Mesodermal cell (in vitro differentiated cells): Measurements from ENCODE around the gene IKZF3.

Experiments
- H3K27ac ChIP-seq: 2 replicates; pipeline ENCODE4 v1.7.0; 2013; ENCODE audit warnings: mild to moderate bottlenecking, low read depth, low read length, moderate library complexity; ENCODE audit not compliant: severe bottlenecking
- H3K36me3 ChIP-seq: 2 replicates; pipeline ENCODE4 v1.7.1; 2013; ENCODE audit warnings: mild to moderate bottlenecking, low read length, moderate library complexity; ENCODE audit not compliant: control insufficient read depth, insufficient read depth
- H3K4me1 ChIP-seq: one replicate; pipeline ENCODE4 v1.7.1; 2013; ENCODE audit warnings: mild to moderate bottlenecking, low read length; ENCODE audit not compliant: insufficient read depth, control insufficient read depth, poor library complexity, severe bottlenecking
- H3K4me3 ChIP-seq: 2 replicates; pipeline ENCODE4 v1.7.0; 2013; ENCODE audit warnings: low read length, control low read depth, mild to moderate bottlenecking; ENCODE audit not compliant: insufficient read depth, poor library complexity, severe bottlenecking; ENCODE audit errors: extremely low read depth
- H3K9me3 ChIP-seq: 2 replicates; pipeline ENCODE4 v1.7.1; 2013; ENCODE audit warnings: mild to moderate bottlenecking, low read length, moderate library complexity; ENCODE audit not compliant: control insufficient read depth
- WGBS, 2 experiments: methylation state at CpG; one replicate each; pipeline ENCODE4 v1.1.5; 2013; ENCODE audit warnings: missing lambda C conversion rate in 2 of 2; ENCODE audit not compliant: insufficient coverage in 2 of 2; 5-methylcytosine and 5-hydroxymethylcytosine counted together

IKZF3 gene

DNA sequence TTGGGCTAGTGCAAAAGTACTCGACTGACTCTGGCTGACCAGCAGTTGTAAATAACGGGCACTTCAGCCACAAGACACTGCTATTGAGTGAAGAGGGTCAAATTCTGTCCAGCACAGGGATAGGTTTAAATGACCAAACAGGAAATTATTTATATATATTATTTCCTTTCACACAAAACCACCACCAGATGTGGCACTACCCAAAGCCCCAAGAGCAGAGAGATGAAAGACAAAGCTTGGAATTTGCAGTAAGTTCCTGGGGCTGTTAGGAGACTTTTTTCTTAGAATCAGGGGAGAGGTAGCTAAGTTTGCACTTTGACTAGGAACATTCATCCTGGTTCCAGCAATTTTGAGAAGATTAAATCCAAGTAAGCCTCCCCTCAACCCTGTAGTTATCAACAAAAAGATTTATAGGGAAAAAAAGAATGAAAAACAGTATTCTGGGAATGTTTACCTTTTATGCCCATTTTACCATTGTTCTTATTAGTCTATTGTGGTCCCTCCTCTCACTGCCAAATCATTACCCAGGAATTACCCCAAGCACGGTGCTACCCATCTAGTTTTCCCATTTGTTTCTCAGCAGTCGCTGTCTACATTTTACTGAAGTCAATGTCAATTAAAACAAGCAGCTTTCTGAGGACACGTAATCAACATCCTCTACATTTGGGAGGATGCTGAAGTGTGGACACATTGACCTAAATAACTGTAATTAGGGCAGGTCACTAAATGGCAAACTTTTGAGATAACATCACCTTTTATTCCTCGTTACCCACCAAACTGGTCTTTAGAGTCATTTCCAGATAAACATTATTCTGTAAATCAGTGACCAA lies 82.9 kb downstream of the IKZF3 start:
- 77 to 88% methylated on average over 3 to 5 of the region's 6 CpGs for WGBS, 2 experiments
- Histone ChIP-seq H3K4me1 (no peaks in the 10 kb centered on the region), H3K27ac (no peak overlapping the region)

DNA sequence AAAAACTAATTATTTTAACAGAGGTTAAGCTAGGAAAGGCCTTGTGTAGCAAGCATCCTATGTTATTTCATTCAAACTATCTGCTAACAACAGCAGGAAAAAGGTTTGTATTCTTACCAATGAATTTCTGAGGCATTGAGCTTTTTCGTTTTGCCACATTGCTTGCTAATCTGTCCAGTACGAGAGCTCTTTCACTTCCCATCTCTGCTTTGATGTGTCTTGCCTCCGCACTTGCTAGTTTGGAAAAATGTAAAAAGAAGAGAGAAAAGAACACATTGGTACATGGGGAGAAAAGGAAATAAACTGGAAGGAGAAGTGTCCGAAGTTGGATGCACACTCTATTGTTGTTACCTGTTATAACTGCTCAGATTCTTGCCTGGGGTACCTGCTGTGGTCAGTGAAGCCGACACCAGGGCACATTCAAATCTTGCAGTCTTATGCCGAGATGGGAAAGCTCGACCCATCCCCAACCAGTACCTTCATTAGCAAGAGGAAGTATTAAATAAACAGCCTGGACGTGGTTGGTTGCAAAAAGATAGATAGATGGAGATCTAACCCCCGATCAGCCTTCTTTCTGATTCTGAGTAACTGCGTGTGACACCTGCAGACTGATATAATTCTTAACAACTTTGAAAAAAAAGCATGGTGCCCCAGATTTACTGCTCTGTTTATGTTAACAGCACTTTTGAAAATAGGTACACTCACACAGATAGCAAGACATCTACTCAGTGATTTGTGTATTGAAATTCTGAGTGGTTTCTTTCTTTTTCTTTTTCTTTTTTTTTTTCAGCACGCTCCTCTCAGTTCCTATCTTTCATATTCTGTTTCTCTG lies 86.4 kb downstream of the IKZF3 start:
- H3K4me3 ChIP-seq, result no peak overlapping the region
- no peaks in the 10 kb centered on the region for H3K9me3 ChIP-seq
- no peaks in the 10 kb centered on the region for H3K36me3 ChIP-seq
- H3K27ac ChIP-seq, result no peak overlapping the region
- 76 to 96% methylated on average over 4 to 6 of the region's 11 CpGs for WGBS, 2 experiments
- no peaks in the 10 kb centered on the region for H3K4me1 ChIP-seq

More for the DNA sequence above, 82.9 kb downstream of the IKZF3 start:
- H3K36me3 ChIP-seq, result no peaks in the 10 kb centered on the region
- no peaks in the 10 kb centered on the region for H3K9me3 ChIP-seq
- H3K4me3 ChIP-seq, result no peak overlapping the region

DNA sequence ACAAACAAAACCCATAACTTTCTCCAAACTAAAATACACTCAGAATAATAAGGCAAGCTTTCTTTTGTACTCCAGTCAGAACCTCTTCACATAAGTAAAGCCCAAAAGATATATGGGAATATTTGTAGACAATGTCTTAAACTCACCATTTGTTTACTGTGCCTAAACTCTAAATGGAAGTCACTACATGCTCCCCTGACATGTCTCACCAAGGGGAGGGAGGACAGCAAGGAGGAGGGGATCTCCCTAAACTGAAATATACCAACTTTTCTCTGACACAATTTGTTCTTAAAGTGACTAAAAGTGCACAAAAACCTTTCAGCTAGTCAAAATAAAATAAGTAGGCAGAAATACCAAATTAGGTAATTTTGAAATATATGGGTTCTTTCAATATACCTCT lies 87.9 kb downstream of the IKZF3 start:
- H3K9me3 ChIP-seq, result no peaks in the 10 kb centered on the region
- no peak overlapping the region for H3K27ac ChIP-seq
- no peak overlapping the region for H3K4me3 ChIP-seq
- no peaks in the 10 kb centered on the region for H3K36me3 ChIP-seq
- no peaks in the 10 kb centered on the region for H3K4me1 ChIP-seq

DNA sequence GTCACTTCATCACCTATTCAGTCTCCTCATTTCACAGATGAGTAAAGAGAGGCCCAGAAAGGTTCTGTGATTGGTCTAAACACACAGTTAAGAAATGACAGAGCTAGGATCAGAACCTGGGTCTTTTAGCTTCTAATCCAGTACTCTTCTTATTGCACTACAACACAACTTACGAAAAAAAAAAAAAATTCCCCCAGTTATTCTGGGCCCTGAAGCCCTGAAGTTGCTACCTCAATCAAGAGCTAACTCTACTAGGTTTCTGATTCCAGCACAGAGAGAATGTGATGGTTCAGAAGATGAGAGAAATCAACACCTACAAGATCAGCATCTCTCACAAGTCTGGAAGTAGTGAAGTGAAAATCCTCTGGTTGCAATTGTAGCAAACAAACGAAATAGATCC lies 89.1 kb downstream of the IKZF3 start:
- no peaks in the 10 kb centered on the region for H3K9me3 ChIP-seq
- no peaks in the 10 kb centered on the region for H3K36me3 ChIP-seq
- H3K4me3 ChIP-seq, result no peak overlapping the region
- no peaks in the 10 kb centered on the region for H3K4me1 ChIP-seq
- 80% methylated on average over 1 of the region's 2 CpGs; no CpG with 5 or more reads in 1 of the 2 experiments for WGBS, 2 experiments
- H3K27ac ChIP-seq, result no peak overlapping the region

DNA sequence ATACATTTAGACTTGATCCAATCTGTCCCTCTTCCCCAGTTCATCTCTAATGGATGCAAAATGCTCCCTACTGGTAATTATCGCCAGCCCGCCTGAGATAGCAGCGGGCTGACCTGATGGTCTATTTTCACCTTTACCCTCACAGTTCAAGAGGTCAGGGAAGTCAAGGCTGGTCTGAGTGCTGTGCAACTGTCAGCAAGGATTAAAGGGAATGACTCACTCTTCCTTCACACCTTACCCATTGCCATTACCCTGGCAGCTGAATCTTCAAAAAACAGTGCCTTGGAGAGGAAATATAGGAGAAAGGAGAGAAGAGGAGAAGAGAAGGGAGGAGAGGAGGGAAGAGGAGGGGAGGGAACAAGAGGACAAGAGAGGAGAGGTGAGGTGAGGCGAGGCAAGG lies 90.1 kb downstream of the IKZF3 start:
- H3K36me3 ChIP-seq, result no peaks in the 10 kb centered on the region
- WGBS, 2 experiments, result no CpG with 5 or more reads among the region's 4 CpGs
- no peak overlapping the region for H3K4me3 ChIP-seq
- no peak overlapping the region for H3K27ac ChIP-seq
- H3K4me1 ChIP-seq, result no peaks in the 10 kb centered on the region
- no peaks in the 10 kb centered on the region for H3K9me3 ChIP-seq

DNA sequence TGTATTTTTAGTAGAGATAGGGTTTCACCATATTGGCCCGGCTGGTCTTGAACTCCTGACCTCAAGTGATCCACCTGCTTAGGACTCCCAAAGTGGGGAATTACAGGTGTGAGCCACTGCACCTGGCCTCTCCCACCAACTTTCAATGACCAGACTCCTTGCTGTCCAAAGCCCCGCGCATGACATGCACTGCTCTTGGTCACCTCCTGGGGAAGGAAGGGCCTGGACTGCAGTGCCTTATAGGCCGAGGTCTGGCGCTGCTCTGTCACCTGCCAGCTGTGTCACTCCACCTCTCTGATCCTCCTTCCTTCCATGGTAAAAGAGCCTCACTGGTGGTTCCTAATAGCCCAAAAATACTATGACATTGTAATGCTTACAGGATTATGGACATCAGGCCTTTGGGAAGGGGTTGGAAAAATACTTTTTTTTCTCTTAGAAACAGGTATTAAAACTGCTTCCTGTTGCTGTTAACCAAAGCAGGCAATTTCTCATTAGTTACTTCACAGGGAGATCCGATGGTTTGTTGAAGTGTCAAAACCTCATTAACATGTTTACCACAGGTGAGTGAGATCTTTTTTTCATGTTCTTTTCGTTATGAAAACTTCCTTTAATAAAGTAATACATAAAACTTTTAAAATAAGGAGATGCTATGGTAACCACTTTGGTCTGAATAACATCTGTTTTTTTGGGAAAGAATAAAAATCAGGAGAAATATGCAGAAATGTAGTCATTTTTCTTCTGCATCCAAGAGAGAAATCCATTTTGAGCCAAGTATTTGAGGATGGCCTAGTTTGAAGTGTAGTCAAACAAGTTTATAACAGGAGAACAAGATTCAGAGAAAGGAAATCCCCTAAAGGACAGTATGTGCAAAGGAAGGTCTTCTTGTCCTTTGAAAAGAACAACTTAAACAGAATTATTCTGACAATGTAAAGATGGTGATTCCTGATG lies 90.9 kb downstream of the IKZF3 start:
- no peaks in the 10 kb centered on the region for H3K9me3 ChIP-seq
- no peak overlapping the region for H3K27ac ChIP-seq
- no peak overlapping the region for H3K4me3 ChIP-seq
- no peaks in the 10 kb centered on the region for H3K4me1 ChIP-seq
- WGBS, 2 experiments, result 84 to 93% methylated on average over 3 to 5 of the region's 7 CpGs
- H3K36me3 ChIP-seq, result no peaks in the 10 kb centered on the region

DNA sequence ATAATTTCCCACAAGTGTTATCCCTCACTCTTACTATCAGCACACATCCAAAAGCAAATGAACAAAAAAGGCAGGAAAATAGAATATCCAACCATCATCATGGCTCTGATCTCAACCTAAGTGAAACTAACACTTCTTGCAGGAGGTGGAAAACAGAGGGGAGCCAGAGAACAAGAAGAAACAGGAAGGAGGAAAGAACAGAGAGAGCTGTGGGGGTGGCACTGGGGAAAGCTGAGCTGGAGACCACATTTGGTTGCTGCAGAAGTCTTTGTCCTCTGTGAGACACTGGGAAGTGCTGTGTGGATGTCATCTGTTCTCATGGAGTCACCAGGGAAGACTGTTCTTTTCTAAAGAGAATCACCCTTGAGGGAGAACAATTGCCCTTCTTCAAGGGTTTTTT lies 91.7 kb downstream of the IKZF3 start:
- H3K27ac ChIP-seq, result no peak overlapping the region
- H3K4me3 ChIP-seq, result no peak overlapping the region
- no peaks in the 10 kb centered on the region for H3K9me3 ChIP-seq
- no peaks in the 10 kb centered on the region for H3K4me1 ChIP-seq
- H3K36me3 ChIP-seq, result no peaks in the 10 kb centered on the region

DNA sequence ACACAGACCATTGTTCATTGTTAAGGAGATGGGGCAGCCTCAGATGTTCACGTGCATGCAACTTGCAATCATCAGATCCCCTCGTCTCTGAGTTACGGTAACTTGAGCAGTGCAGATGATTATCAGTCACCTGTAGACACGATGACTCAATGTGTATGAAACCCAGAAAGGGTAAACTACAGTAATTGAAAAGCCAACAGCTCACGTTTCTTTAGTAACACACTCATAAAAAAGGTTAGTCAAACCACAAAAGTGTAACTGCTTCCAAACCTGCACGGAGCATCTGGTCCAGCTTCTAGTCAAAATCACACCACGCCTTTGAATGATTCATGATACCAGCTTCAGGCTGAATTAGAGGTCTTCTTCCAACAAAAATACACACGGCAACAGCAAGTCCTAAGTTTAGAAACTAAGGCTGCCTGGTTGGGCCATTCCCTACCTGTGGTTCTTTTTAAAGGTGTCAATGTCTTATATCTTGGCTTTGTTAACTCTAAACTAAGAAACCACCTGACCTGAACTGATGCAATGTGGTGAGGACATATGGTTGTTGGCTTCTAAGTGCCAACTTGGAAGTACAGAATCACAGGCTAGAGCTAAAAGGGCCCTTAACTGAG lies 94.0 kb downstream of the IKZF3 start:
- Histone ChIP-seq H3K36me3 (no peaks in the 10 kb centered on the region), H3K4me1 (no peaks in the 10 kb centered on the region), H3K9me3 (no peaks in the 10 kb centered on the region), H3K27ac (no peak overlapping the region), H3K4me3 (no peak overlapping the region)
- WGBS, 2 experiments, result 90 to 91% methylated on average over 7 to 8 of the region's 8 CpGs

DNA sequence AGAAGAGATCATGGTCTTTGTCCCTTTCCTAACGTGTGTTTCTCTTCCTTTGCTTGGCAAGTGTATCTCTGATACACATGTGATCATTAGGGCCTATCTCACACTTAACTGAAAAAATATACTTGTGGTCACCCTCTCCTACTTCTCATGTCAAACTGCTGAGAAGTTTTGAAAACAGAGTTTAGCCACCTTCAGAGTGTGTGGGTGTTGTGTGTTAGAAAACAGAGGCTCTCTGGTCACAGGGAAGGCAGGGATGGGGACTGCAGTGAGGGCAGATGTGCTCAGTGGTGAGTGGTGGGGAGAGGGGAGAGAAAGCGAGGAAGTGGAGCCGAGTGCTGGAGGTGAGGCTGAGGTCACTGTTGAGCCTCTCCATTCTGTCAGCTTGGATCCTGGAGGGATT lies 97.0 kb downstream of the IKZF3 start:
- Histone ChIP-seq H3K4me3 (no peak overlapping the region), H3K4me1 (no peaks in the 10 kb centered on the region), H3K36me3 (no peaks in the 10 kb centered on the region), H3K9me3 (no peaks in the 10 kb centered on the region), H3K27ac (no peak overlapping the region)
- 90% methylated on average over 2 of the region's 3 CpGs; no CpG with 5 or more reads in 1 of the 2 experiments for WGBS, 2 experiments

DNA sequence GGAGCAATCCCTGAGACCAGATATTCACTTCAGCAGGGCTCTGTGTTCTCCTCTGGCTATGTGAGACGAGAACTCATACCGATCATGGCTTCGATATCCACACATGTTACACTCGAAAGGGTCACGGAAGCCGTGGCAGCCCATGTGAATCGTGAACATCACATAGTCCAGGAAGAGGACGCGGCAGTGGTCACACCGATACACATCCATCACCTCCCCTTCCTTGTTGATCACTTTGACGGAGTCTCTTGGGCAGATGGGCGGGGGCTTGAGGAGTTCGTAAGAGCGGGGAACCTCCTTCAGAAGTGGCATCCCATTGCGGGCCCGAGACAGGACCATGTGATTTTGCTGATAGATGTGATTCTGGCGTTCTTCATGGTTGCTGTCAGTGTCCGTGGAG lies 98.3 kb downstream of the IKZF3 start:
- 96 to 99% methylated on average over 13 to 18 of the region's 18 CpGs for WGBS, 2 experiments

More for the DNA sequence above, 98.3 kb downstream of the IKZF3 start:
- Histone ChIP-seq H3K4me1 (no peaks in the 10 kb centered on the region), H3K36me3 (no peaks in the 10 kb centered on the region), H3K27ac (no peak overlapping the region), H3K9me3 (no peaks in the 10 kb centered on the region), H3K4me3 (no peak overlapping the region)
